HEK293 (cell line): ENCODE measurements around the gene AOC3.
A peak's percentile ranks its signal among the peaks of the same experiment; 100 is the strongest.

Experiments
- CTCF ChIA-PET: fragments of 350-600 bp; formaldehyde crosslinking; extraction: SDS; loops from one replicate; lab custom pipeline; 2021; ENCODE audit warnings: antibody characterized with exemption; lab: Yijun Ruan, JAX
- POLR2A ChIA-PET: fragments of 300-600 bp; formaldehyde crosslinking; extraction: SDS; loops from one replicate; lab custom pipeline; 2020; ENCODE audit warnings: antibody characterized with exemption, inconsistent platforms; lab: Yijun Ruan, JAX
- H3K27ac ChIP-seq: fragments of 200-500 bp; sonication (Bioruptor generic); 2 replicates; pipeline ENCODE4 v1.5.1; 2014; ENCODE audit warnings: low read depth, low read length, control low read depth, inconsistent platforms; ENCODE audit errors: extremely low read depth
- H3K36me3 ChIP-seq, 2 experiments: fragments of 200-500 bp in 1 of 2; sonication (Bioruptor generic) in 1 of 2; 1 replicate in 1 of 2; 2 replicates in 1 of 2; pipeline ENCODE4 v1.5.1; 2014 to 2017; ENCODE audit warnings: inconsistent platforms in 2 of 2, low read length in 2 of 2; ENCODE audit not compliant: control insufficient read depth in 2 of 2, insufficient read depth in 1 of 2
- H3K4me1 ChIP-seq: fragments of 200-500 bp; sonication (Bioruptor generic); 2 replicates; pipeline ENCODE4 v1.5.1; 2014; ENCODE audit warnings: mild to moderate bottlenecking, low read length, inconsistent platforms; ENCODE audit not compliant: control insufficient read depth, insufficient read depth
- H3K4me3 ChIP-seq: 2 replicates; pipeline ENCODE4 v1.5.1; 2011; ENCODE audit warnings: low read depth, mild to moderate bottlenecking, control low read depth, low read length, moderate library complexity
- H3K9me3 ChIP-seq: fragments of 200-500 bp; sonication (Bioruptor generic); 2 replicates; pipeline ENCODE4 v1.5.1; 2014; ENCODE audit warnings: low read depth, low read length, inconsistent platforms; ENCODE audit not compliant: control insufficient read depth, insufficient read depth
- ATF2 ChIP-seq: fragments of 450-650 bp; formaldehyde crosslinking; IDR thresholded peaks from 2 replicates; pipeline ENCODE4 v1.5.1; 2016; ENCODE audit warnings: missing biosample characterization, missing genetic modification characterization, low read depth
- GFI1B ChIP-seq: fragments of 450-650 bp; formaldehyde crosslinking; IDR thresholded peaks from 2 replicates; pipeline ENCODE4 v1.5.1; 2016; ENCODE audit warnings: missing biosample characterization, missing genetic modification characterization
- GLIS1 ChIP-seq: fragments of 450-650 bp; formaldehyde crosslinking; IDR thresholded peaks from 2 replicates; pipeline ENCODE4 v1.5.1; 2016; ENCODE audit warnings: missing biosample characterization, missing genetic modification characterization
- KLF9 ChIP-seq: fragments of 450-650 bp; formaldehyde crosslinking; IDR thresholded peaks from 2 replicates; pipeline ENCODE4 v1.5.1; 2016; ENCODE audit warnings: missing biosample characterization, missing genetic modification characterization, low read depth
- MEIS1 ChIP-seq: sonication (generic); formaldehyde crosslinking; IDR thresholded peaks from 2 replicates; pipeline ENCODE4 v1.8.1; 2022; ENCODE audit warnings: missing genetic modification reagents, mild to moderate bottlenecking, borderline replicate concordance
- MZF1 ChIP-seq: fragments of 450-650 bp; formaldehyde crosslinking; IDR thresholded peaks from 2 replicates; pipeline ENCODE4 v1.5.1; 2017; ENCODE audit warnings: missing biosample characterization, missing genetic modification characterization, borderline replicate concordance
- PRDM10 ChIP-seq: fragments of 450-650 bp; formaldehyde crosslinking; IDR thresholded peaks from 2 replicates; pipeline ENCODE4 v1.5.1; 2016; ENCODE audit warnings: missing biosample characterization, missing genetic modification characterization
- PRDM4 ChIP-seq: fragments of 450-650 bp; formaldehyde crosslinking; IDR thresholded peaks from 2 replicates; pipeline ENCODE4 v1.5.1; 2017; ENCODE audit warnings: missing biosample characterization, missing genetic modification characterization
- SETDB1 ChIP-seq: IDR thresholded peaks from one replicate; pipeline ENCODE4 v1.6.1; 2017; ENCODE audit warnings: mild to moderate bottlenecking, low read length, moderate library complexity, mixed read lengths; ENCODE audit not compliant: insufficient read length
- ZIC2 ChIP-seq: fragments of 450-650 bp; formaldehyde crosslinking; IDR thresholded peaks from 2 replicates; pipeline ENCODE4 v1.5.1; 2016; ENCODE audit warnings: missing biosample characterization, missing genetic modification characterization
- ZNF121 ChIP-seq: fragments of 450-650 bp; formaldehyde crosslinking; IDR thresholded peaks from 2 replicates; pipeline ENCODE4 v1.5.1; 2016; ENCODE audit warnings: missing biosample characterization, missing genetic modification characterization
- ZNF202 ChIP-seq: fragments of 450-650 bp; formaldehyde crosslinking; IDR thresholded peaks from 2 replicates; pipeline ENCODE4 v1.5.1; 2016; ENCODE audit warnings: missing biosample characterization, missing genetic modification characterization, borderline replicate concordance
- ZNF274 ChIP-seq, 2 experiments: fragments of 200-500 bp in 1 of 2; fragments of 450-650 bp in 1 of 2; sonication (Bioruptor generic) in 1 of 2; formaldehyde crosslinking in 1 of 2; IDR thresholded peaks; 2 replicates each; pipeline versions ENCODE4 v1.5.1 to v1.6.1; 2014 to 2016; ENCODE audit warnings: borderline replicate concordance in 1 of 2, inconsistent platforms in 1 of 2, low read length in 1 of 2, missing biosample characterization in 1 of 2, missing genetic modification characterization in 1 of 2
- ZNF366 ChIP-seq: fragments of 450-650 bp; formaldehyde crosslinking; conservative IDR thresholded peaks from 2 replicates; pipeline ENCODE4 v1.5.1; 2016; ENCODE audit warnings: missing biosample characterization, missing genetic modification characterization
- ZNF404 ChIP-seq: fragments of 450-650 bp; formaldehyde crosslinking; IDR thresholded peaks from 2 replicates; pipeline ENCODE4 v1.5.1; 2017; ENCODE audit warnings: missing biosample characterization, missing genetic modification characterization
- ZNF510 ChIP-seq: fragments of 450-650 bp; formaldehyde crosslinking; IDR thresholded peaks from 2 replicates; pipeline ENCODE4 v1.5.1; 2018; ENCODE audit warnings: mild to moderate bottlenecking, missing genetic modification characterization, missing biosample characterization; ENCODE audit not compliant: insufficient replicate concordance
- ZSCAN4 ChIP-seq: fragments of 450-650 bp; formaldehyde crosslinking; IDR thresholded peaks from 2 replicates; pipeline ENCODE4 v1.5.1; 2017; ENCODE audit warnings: missing biosample characterization, missing genetic modification characterization

The AOC3 gene

GRCh38 chr17:42850954-42851353 lies at the start of gene AOC3:
AOC3 (plus strand) TSS chr17:42851199; CDS start chr17:42851344, 145 bp downstream.
- POLR2A ChIA-PET: interaction anchor here (0.7 to 0.9 kb wide), 2 partner anchors 11 to 147 kb away, joined by 3 to 6 read pairs; partner anchors contain the start of gene RPL27
- CTCF ChIA-PET: no interaction called here
- no peak within 1 kb of the TSS for H3K27ac ChIP-seq
- no peaks in the 10 kb centered on the region for H3K9me3 ChIP-seq
- no peak within 1 kb of the TSS for H3K4me3 ChIP-seq
- H3K4me1 ChIP-seq: no peaks in the 10 kb centered on the region
- TF ChIP-seq ATF2 (tag by site-specific recombination): no peak
- TF ChIP-seq PRDM4 (tag by site-specific recombination): no peak
- 0 out of 2 replicates have a peak, but pooled peaks have one; percentile 15 for TF ChIP-seq KLF9 (tag by site-specific recombination)
- no peak for TF ChIP-seq ZNF202
- TF ChIP-seq ZNF366 (tag by site-specific recombination): no peak
- TF ChIP-seq MZF1 (tag by site-specific recombination): no peak
- TF ChIP-seq, all 188 proteins: peak for 1
- H3K36me3 ChIP-seq: peaks cover 0 to 7% of the 10 kb centered on the region in 2 experiments; a peak in 2 of 3 replicates

GRCh38 chr17:42803074-42803883 lies 47.7 kb upstream of the AOC3 start:
- peaks cover 0 to 4% of the 10 kb centered on the region in 2 experiments; a peak in 1 of 3 replicates for H3K36me3 ChIP-seq
- peaks cover 10% of the 10 kb centered on the region for H3K4me1 ChIP-seq
- TF ChIP-seq ZNF404 (tag by site-specific recombination) (no peak), ZNF121 (no peak), SETDB1 (no peak), GFI1B (tag by site-specific recombination) (no peak), ZNF202 (no peak), ZNF510 (tag by site-specific recombination) (no peak), ATF2 (tag by site-specific recombination) (no peak), ZNF274 (IDR thresholded peaks at IDR 0.05; ENCODE audit: low read length) (no peak), ZNF274 (tag by site-specific recombination; IDR thresholded peaks at IDR 0.05; ENCODE audit: borderline replicate concordance) (no peak), MEIS1 (CRISPR knock-in tag) (no peak), GLIS1 (peak; percentile 74), ZSCAN4 (tag by site-specific recombination) (no peak), ZIC2 (tag by site-specific recombination) (peak; percentile 96), PRDM10 (tag by site-specific recombination) (no peak)
- TF ChIP-seq, all 188 proteins: peak for 2
- ChIA-PET CTCF (interaction anchor here (0.6 to 3.7 kb wide), 8 partner anchors 11 to 83 kb away, joined by 3 to 36 read pairs (median 4); partner anchors contain the start of genes AOC2 and BECN1), POLR2A (interaction anchor here (0.6 to 2.2 kb wide), 7 partner anchors 13 to 195 kb away, joined by 3 to 6 read pairs (median 3); partner anchors contain the start of genes BECN1, PSME3 and RPL27)
- no peak overlapping the region for H3K27ac ChIP-seq
- H3K9me3 ChIP-seq: no peaks in the 10 kb centered on the region
- H3K4me3 ChIP-seq: no peak overlapping the region
